Effector CD8-positive, alpha-beta T cell (primary cell): ENCODE results near the gene NQO1.

Experiments
- DNase-seq: peaks from one replicate; lab custom pipeline; 2025; lab: John Stamatoyannopoulos, UW

Gene NQO1

DNA sequence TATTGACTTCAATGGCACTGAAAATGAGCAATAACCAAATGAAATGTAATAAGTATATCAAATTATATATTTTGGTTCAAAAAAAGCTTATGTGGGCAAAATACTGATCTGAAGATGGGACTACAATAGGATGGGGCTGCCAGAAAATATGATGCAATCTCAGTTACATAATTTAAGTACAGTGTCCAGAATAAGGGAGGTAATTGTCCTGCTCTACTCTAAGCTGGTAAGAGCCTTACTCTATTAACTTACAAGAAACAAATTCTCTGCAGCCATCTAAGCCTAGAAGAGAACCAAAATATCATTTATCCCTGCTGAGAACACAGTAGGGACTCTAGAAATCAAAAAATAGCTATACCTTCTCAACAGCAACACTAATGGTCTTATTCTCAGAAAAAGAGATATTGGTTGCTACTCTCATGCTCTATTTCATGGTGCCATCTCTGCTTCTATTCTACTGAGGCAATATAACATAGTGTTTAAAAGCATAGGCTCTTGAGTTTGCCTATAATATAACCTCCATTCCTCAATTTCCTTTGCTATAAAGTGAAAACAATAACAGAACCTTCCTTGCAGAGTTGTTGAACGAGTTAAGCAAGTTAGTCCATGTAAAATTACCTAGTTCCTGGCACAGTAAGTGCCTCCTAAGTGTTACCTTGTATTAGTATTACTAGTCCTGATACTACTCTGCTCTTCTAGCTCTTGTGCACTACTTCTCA, 19.9 kb downstream of the NQO1 start:
- DNase-seq: no peak

GRCh38 chr16:69703638-69704037, 22.7 kb downstream of the NQO1 start:
- DNase-seq: no peak

DNA sequence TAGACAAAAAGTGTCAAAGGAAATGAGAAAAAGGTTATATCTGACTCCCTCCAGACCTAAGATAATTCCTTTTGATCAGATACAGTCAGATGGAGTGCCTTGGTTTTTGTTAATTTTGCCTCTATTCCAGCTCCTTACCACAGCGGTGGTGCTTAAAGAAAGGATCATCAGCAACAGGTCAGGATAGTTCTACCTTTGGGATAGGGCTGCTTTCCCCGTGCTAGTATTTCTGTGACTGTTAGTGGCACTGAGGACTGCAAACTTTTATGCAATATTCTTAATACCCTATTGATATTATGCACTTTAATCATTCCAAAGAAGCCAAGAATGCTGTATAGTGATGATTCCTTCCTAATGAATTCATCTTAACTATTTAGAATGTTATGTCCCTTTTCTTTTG, 24.5 kb downstream of the NQO1 start:
- no peak for DNase-seq

- DNase-seq: no peak
Observed at GRCh38 chr16:69701452-69701851, 24.9 kb downstream of the NQO1 start.

- DNase-seq: no peak
Observed at GRCh38 chr16:69699915-69700314, 26.4 kb downstream of the NQO1 start.

DNA sequence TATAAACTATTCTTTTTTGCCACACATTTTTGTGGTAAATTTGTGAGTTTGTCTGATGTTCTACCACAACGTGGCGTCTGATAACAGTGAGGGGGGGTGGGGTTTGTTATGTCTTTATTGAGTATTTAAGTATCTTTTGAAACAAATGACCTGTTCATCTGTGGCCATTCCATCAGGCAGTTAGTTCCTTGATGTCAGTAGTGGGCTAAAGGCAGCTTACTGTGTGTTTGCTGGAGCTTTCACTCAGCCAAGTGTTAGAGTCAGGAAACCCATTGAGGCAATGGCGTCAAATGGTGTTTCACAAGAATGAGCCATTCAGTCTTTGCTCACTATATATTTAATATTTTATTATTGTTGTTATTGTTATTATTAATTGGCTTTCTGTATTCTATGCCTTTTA, 28.0 kb downstream of the NQO1 start:
- no peak for DNase-seq

GRCh38 chr16:69693916-69694315, 32.4 kb downstream of the NQO1 start:
- no peak for DNase-seq

- DNase-seq: no peak
Observed at GRCh38 chr16:69691980-69692911, 34.1 kb downstream of the NQO1 start.

DNA sequence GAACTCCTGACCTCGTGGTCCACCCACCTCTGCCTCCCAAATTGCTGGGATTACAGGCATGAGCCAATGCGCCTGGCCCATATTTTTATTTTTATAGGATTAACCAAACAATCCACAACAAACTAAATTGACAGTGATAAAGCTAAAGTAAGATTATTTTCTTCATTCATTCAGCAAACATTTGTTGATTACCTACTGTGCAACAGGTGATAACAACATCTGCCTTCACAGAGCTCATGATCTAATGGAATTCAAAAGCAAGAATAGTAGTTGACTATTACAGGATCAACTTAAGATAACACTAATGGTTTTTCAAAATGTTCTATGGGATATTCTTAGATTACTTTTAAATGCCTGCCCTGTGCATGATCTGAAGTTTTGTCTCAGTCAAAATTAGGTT, 37.8 kb downstream of the NQO1 start:
- no peak for DNase-seq

- DNase-seq: no peak
Observed at GRCh38 chr16:69680358-69680757, 46.0 kb downstream of the NQO1 start.

GRCh38 chr16:69672998-69673713, 53.2 kb downstream of the NQO1 start:
- no peak for DNase-seq

DNA sequence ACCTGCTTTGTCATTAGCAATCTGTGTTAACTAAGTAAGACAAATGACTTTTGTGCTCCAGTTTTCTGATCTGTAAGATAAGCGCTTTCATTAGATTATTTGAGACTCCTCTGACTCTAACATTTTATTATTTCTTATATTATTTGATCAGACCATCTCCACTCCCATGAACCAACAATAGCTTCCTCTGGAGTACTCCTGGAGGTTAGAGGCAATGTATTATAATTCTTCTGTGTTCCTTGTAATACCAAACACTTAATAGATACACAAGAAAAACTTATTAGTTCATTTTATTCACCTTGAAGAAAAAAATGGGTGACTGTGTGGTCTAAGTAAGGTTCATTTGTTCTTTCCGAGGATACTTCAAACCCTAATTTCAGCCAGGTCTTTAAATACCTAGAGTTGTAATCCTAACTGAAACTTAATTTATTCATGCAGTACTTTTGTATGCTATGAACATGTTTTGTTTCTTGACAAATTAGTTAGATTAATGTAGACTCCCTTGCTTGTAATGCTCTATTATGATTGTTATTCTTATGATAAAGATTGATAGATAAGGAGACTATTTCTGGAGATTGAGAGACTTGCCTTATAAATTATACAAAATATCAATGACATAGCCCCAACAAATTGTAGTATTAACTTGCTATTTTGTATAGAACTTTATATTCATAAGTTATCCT, 53.9 kb downstream of the NQO1 start:
- DNase-seq: no peak

DNA sequence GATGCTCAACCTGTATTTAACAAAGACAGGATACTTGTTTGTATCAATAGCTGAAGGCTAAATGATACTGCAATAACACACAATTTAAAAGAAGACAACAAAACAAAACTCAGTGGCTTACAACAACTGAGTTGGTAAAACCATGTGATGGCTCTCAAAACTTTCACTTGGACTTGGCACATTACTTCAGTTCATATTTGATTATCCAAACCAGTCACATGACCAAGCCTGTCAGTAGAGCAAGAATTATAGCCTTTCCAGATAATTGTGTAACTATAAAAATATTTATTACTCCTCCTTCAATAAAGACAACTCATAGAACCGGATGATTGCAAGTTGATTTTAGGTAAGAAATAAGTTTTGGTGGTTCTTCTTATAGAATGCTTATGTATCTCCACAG, 56.8 kb downstream of the NQO1 start:
- DNase-seq: no peak

DNA sequence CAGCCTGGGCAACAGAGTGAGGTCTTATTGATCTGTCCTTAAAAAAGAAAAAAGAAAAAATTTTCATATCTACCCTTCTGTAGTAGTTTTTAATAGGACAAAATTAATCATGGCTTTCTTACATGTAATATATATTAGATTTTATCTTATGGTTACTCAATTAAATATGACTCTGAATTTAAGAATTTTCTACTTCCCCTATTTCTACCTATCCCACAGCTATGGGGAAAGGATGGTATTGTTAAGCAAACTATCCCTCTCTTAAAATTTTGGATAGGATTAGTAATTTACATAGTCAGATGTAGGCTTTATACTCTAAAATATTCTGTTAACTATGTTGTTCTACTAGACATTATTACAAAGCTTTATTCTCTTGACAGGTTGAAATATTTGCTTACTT, 62.5 kb downstream of the NQO1 start:
- no peak for DNase-seq

- DNase-seq: no peak
Observed at GRCh38 chr16:69662901-69663300, 63.5 kb downstream of the NQO1 start.

GRCh38 chr16:69660166-69660565, 66.2 kb downstream of the NQO1 start:
- DNase-seq: no peak
